Measurements from ENCODE around the gene NRL.
A peak's percentile ranks its signal among the peaks of the same experiment; 100 is the strongest.
"Not testable (repeated sequence)": the region's sequence is repeated elsewhere in the genome, so short reads cannot be mapped to it uniquely, and the experiment has no call there.

NRL gene

DNA sequence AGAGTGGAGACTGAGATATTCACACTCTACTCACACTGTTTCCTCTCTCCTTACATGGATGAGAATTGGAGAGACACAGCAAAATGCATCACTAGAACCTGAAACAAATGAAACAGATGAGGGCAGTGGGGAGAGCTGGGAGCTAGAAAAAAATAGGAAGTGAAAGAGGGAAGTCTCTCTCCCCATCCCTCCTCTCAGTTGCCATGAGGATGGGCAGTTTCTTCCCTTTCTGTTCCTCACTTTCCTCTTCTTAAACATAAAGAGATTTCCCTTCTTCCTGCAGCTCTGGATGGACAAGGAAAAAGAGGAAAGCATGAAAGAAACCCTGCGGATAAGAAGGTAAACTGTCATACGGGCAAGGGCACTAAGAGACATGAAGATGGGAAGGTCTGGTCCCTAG is 65.7 kb downstream of the NRL start:
- DNase-seq = not testable (repeated sequence)

GRCh38 chr14:24042746-24043145 is 72.0 kb downstream of the NRL start:
- no peak for DNase-seq

- no peak for DNase-seq
Measured at GRCh38 chr14:24040692-24041091, 74.1 kb downstream of the NRL start.

GRCh38 chr14:24038686-24039085 is 76.1 kb downstream of the NRL start:
- DNase-seq = no peak

GRCh38 chr14:24037658-24038037 is 77.1 kb downstream of the NRL start:
- no peak for DNase-seq

DNA sequence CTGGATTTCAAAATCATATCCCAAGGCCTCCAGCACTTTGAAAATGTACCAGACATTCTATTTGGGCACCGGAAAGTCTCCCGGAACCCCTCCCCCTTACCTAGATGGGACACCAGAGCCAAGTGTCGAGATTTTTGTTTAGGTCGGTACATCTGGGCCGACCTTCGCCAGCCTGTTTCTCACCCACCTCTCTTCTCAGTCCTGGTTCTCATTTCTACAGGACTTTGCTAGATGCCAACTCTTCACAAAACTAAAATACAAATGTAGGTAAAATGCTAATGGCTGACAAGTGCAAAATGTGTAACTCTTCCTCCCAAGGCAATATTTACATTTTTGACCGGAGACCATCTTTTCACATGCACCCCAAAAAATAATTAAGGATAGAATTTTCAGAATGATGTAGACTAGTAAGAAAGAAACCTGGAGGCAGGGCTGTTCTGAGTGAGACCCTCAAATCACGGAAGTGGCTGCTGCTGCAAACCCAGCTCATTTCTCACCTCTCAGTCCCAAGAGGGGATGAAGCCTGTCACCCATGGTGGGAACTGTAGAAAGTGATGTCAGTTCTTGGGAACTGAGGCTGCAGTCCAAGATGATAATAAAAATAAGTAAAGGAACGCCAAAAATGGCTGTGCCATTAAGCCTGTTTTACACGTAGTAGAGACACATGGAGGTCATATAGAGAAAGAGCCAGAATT is 77.6 kb downstream of the NRL start:
- DNase-seq = not testable (repeated sequence)

GRCh38 chr14:24036169-24036962 is 78.4 kb downstream of the NRL start:
- peak; percentile 64 for DNase-seq

DNA sequence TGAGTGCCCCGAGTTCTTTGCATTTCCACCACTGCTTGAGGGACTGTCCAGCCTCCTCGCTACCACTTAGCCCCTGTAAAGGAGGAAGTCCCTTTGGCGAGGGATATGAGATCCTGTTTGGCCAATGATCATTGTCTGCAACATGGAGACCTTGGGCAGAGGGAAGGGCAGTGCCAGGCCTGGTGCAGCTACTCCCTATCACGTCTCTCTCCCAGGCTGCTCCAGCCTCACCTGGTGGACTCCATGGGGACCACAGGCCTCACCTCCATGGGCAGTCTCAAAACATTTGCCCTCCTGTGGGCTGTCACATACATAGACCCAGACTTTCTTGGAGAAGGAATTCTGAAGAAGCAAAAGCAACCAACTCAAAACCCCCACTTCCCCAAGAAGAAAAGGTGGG is 79.0 kb downstream of the NRL start:
- DNase-seq = not testable (repeated sequence)

DNA sequence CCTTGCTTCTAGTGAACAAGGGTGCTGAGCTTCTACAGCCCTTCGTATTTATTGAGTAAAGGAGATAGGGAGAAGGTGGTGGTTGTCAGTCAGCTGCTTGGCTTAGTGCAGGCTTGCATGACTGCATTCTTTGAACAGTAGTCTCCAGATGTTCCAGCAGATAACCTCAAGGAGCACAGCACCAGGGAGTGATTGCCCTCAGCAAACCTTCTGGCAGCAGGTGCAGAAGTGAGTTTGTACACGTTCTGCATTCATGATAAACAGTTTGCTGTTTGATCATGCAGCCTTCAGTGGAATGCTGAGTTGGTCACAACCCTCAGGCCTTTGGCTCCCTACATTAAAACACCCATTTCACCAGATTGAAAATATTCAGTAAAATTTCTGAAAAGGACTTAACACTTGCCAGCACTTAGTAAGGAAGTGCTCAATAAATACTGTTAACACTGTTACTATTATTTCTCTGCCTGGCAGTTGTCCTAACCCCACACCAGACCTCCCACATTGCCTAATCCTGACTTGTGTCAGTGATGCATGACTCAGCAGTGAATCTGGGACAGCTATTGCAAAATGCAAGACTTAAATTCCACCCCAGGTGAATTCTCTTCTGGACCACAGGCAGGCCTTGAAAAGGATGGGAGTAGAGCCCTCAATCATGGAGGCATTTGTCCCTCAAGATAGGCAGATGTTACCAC is 81.9 kb downstream of the NRL start:
- DNase-seq = no peak

- DNase-seq = not testable (repeated sequence)
Measured at GRCh38 chr14:24031331-24031730, 83.4 kb downstream of the NRL start.

DNA sequence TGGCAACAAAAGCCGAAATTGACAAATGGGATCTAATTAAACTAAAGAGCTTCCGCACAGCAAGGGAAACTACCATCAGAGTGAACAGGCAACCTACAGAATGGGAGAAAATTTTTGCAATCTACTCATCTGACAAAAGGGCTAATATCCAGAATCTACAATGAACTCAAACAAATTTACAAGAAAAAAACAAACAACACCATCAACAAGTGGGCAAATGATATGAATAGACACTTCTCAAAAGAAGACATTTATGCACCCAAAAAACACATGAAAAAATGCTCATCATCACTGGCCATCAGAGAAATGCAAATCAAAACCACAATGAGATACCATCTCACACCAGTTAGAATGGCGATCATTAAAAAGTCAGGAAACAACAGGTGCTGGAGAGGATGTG is 85.1 kb downstream of the NRL start:
- not testable (repeated sequence) for DNase-seq

Data from activated gamma-delta T cell treated with Interleukin-2 at 50 U/mL for 16 hours (primary cell).